SK-N-SH (cell line): Measurements from ENCODE around the gene C6orf89.

Experiments used
- MEF2A ChIP-seq: IDR thresholded peaks from 2 replicates; pipeline ENCODE4 v1.4.0; 2012; ENCODE audit warnings: low read depth, borderline replicate concordance
- TEAD4 ChIP-seq: IDR thresholded peaks from 2 replicates; pipeline ENCODE4 v1.4.0; 2012; ENCODE audit warnings: mild to moderate bottlenecking, borderline replicate concordance; ENCODE audit not compliant: insufficient read depth

- no peak for TF ChIP-seq MEF2A
- TF ChIP-seq TEAD4, result no peak
These were observed 86.3 kb downstream of the C6orf89 start for GRCh38 chr6:36971921-36972673.
